ENCODE results near the gene B4GALNT1. TPM values are rescaled to one million over a fixed set of nuclear protein-coding genes. Genes with fewer than 3 reads are reported as not detected.

B4GALNT1 gene
- total and polyA plus RNA-seq, 2 of the 13 experiments (the other 11 are each of a cell fraction or from before 2014, with no cell fraction given) = 4.5 to 5.4 TPM

GRCh38 chr12:57576613-57577160 lies 56.3 kb downstream of the B4GALNT1 start (continued):
- TF ChIP-seq AKNA (CRISPR knock-in tag; IDR thresholded peaks at IDR 0.05; ENCODE audit: borderline replicate concordance) = no peak
- 0 out of 2 replicates have a peak, but pooled peaks have one; percentile 27 for TF ChIP-seq ZNF782 (CRISPR knock-in tag; IDR thresholded peaks at IDR 0.05; ENCODE audit: borderline replicate concordance)
- no peak for TF ChIP-seq SRY (CRISPR knock-in tag; IDR thresholded peaks at IDR 0.05)
- no peak for TF ChIP-seq ZNF275 (CRISPR knock-in tag; IDR thresholded peaks at IDR 0.05; ENCODE audit: borderline replicate concordance)
- TF ChIP-seq NKX3-1 (CRISPR knock-in tag; IDR thresholded peaks at IDR 0.05) = no peak
- no peak for TF ChIP-seq ZBTB4 (CRISPR knock-in tag; IDR thresholded peaks at IDR 0.05; ENCODE audit: borderline replicate concordance)
- TF ChIP-seq HNF1A (IDR thresholded peaks at IDR 0.05; ENCODE audit: low read depth) = no peak
- TF ChIP-seq HNF1A (CRISPR knock-in tag; IDR thresholded peaks at IDR 0.05; ENCODE audit: borderline replicate concordance) = no peak
- no peak for TF ChIP-seq ZNF614 (CRISPR knock-in tag; IDR thresholded peaks at IDR 0.05; ENCODE audit: borderline replicate concordance)
- no peak for TF ChIP-seq DR1 (CRISPR knock-in tag; IDR thresholded peaks at IDR 0.05)
- no peak for TF ChIP-seq DZIP1 (CRISPR knock-in tag; IDR thresholded peaks at IDR 0.05)
